NOMO-1 treated with dmso at 0.1 percent for 144 hours (cell line): ENCODE measurements around the gene IL25.
A peak's percentile ranks its signal among the peaks of the same experiment; 100 is the strongest.
"Not testable (repeated sequence)": the region's sequence is repeated elsewhere in the genome, so short reads cannot be mapped to it uniquely, and the experiment has no call there.

Source experiments
- DNase-seq: peaks from one replicate; lab custom pipeline; 2025; ENCODE audit not compliant: unreplicated experiment; lab: John Stamatoyannopoulos, UW

The IL25 gene

DNA sequence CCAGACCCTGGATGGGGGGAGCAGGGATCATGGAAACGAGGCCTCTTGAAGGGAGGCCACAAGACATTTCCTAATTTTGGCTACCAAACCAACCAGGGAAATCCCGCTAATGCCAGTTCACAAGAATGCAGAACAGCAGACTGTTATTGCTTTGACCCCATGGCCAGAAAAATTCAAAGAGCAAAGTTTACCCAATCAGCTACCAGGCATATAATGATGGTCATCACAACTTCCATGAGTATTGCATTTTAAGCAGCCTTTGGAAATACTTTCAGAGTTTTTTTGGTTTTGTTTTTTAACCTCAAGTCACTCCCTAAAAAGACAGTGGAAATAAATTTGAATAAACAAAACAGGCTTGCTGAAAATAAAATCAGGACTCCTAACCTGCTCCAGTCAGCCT lies at the start of gene IL25:
TSS of gene IL25 (plus strand) at position 301 of the 400 bp plus-strand sequence.
- DNase-seq, result no peak

DNA sequence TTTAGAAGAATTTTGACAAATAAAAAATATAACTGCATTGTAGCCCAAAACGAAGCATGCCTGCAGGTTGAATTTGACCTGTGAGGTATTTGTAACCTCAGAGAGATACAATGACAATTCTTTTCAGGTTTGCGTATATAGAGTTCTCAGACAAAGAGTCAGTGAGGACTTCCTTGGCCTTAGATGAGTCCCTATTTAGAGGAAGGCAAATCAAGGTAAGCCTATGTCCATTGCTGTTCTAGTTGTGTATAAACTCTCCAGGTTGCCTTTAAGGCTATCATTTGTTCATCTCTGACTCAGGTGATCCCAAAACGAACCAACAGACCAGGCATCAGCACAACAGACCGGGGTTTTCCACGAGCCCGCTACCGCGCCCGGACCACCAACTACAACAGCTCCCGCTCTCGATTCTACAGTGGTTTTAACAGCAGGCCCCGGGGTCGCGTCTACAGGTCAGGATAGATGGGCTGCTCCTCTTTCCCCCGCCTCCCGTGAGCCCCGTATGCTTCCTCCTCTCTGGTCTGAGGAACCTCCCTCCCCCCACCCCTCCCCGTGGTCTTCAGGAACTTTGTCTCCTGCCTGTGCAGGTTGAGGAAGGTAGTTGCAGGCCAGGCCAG lies 48.7 kb upstream of the IL25 start:
- no peak for DNase-seq

DNA sequence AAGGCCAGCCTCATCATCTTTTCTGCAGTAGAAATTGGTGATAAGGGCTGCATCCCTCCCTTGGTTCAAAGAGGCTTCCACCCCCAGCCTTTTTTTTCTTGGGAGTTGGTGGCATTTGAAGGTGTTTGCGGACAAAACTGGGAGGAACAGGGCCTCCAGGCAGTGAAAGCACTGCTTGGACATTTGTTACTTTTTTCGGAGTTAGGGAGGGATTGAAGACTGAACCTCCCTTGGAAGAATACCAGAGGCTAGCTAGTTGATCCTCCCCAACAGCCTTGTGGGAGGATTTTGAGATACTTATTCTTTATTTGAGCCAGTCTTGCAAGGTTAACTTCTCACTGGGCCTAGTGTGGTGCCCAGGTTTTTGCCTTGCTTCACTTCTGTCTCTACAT lies 48.2 kb upstream of the IL25 start:
- DNase-seq, result no peak

DNA sequence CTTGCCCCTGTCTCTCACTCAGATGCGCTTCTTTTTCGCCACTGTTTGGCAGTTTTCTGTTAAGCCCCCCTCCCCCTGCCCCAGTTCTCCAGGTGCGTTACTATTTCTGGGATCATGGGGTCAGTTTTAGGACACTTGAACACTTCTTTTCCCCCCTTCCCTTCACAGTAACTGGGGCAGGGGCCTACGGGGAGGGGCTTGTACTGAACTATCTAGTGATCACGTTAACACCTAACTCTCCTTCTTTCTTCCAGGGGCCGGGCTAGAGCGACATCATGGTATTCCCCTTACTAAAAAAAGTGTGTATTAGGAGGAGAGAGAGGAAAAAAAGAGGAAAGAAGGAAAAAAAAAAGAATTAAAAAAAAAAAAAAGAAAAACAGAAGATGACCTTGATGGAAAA lies 47.6 kb upstream of the IL25 start:
- no peak for DNase-seq

DNA sequence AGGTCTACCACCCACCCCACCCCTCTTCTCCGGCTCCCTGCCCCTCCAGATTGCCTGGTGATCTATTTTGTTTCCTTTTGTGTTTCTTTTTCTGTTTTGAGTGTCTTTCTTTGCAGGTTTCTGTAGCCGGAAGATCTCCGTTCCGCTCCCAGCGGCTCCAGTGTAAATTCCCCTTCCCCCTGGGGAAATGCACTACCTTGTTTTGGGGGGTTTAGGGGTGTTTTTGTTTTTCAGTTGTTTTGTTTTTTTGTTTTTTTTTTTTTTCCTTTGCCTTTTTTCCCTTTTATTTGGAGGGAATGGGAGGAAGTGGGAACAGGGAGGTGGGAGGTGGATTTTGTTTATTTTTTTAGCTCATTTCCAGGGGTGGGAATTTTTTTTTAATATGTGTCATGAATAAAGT lies 46.9 kb upstream of the IL25 start:
- DNase-seq, result not testable (repeated sequence)

DNA sequence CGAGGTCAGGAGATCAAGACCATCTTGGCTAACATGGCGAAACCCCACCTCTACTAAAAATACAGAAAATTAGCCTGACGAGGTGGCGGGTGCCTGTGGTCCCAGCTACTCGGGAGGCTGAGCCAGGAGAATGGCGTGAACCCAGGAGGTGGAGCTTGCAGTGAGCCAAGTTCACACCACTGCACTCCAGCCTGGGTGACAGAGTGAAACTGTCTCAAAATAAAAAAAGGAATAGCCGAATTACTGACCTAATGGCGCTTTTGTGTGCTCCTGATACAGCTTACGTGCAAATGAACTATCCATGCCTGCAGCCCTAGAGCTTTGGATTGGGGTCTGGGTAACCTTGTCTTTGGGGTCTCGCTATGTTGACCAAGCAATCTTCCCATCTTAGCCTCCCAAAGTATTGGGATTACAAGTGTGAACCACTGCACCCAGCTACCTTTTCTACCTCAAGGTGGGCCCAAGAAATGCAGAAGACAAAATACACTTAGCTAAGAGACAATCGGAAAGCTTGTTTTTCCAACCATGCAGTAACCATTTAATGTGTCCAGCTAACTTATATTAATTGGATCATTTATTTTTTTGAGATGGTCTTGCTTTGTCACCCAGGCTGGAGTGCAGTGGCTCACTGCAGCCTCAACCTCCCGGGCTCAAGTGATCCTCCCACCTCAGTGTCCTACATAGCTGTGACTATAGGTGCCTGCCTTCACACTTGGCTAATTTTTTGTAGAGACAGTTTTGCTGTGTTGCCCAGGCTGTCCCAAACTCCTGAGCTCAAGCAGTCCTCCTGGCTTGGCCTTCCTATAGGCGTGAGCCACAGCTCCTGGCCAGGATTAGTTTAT lies 45.9 kb upstream of the IL25 start:
- no peak for DNase-seq

DNA sequence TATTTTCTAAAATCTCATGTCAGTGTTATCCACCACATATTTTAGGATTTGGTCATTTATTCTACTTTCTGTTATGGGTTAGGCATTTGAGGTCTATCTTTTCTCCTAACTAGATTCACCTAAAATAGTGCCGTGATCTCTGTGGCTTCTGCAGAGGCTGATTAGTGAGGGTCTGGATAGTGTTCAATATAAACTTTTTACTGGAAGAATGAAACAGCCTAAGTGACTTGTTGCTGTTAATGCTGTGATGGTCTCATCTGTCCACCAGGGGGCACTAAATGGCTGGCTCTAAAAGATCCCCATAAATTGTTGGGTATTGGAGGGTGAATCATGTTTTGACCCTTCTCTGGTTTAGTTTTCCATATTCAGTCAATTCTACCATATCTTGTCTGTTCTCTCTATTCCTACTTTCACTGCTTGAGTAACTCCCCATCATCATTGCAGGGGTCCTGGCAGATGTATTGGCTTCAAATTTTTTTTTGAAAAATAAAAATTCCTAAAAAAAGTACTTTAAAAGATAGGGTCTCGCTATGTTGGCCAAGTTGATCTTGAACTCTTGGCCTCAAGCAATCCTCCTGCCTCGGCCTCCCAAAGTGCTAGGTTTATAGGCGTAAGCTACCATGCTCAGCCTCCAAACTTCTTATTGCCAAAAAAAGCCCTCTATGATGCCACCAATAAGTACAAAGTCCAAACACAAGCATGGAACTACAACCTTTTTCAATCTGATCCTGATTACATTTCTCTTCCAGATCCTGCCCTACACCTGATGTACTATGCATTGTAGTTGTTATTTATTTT lies 44.5 kb upstream of the IL25 start:
- DNase-seq, result peak; percentile 68

DNA sequence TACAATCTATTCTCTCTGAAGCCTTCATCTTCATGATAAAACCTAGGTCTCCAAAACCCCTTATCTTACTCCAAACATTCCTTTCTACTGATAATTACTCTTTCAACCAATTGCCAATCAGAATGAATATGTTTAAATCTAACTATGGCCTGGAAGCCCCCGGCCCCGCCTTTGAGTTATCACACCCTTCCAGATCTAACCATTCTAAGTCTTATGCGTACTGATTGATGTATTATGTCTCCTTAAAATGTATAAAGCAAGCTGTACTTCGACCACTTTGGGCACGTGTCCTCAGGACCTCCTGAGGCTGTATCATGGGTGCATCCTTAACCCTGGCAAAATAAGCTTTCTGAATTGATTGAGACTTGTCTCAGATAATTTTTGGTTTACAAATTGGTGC lies 37.0 kb upstream of the IL25 start:
- DNase-seq, result no peak

DNA sequence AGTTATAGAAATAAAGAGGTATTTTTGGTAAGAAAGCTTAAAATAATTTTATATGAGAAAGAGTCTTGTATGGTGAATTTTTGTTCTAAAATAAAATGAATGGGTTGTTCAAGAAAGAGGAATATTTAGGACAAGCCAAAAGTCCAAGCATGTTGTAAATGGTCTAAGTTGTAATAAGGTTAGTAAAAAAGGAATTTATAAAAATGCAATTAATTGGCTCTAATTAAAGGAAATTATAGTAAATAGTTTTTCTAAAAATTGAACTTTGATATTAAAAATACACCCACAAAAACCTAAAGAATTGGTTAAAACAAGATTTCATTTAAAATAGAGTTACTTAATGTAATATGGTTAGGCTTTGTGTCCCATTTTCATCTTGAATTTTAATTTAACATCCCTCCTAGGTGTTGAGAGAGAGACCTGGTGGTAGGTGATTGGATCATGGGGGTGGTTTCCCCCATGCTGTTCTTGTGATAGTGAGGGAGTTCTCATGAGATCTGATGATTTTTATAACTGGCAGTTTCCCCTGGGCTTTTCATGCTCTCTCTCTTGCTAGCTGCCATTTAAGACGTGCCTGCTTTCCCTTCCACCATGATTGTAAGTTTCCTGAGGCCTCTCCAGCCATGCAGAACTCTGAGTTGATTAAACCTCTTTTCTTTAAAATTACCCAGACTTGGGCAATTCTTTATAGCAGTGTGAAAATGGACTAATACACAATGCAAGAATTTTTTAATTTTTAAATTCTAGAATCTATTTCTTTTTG lies 32.9 kb upstream of the IL25 start:
- DNase-seq, result no peak

DNA sequence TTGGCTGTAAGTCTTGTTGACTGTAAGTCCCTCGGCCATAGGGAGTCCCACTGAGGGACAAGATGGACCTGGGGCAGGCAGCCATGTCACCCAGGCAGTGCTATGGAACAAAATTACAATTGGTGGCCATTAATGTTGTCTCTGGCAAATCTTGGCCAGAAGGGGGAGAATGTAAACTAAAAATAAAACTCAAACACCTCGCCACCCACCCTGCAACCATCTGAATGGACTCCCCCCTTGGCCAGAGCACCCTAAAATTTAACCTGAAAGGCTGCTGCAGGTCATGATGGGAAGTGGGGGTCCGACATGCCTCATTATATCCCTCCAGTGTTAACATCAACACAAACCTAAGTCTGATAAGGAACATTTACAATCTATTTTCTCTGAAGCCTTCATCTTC lies 28.1 kb upstream of the IL25 start:
- DNase-seq, result no peak

DNA sequence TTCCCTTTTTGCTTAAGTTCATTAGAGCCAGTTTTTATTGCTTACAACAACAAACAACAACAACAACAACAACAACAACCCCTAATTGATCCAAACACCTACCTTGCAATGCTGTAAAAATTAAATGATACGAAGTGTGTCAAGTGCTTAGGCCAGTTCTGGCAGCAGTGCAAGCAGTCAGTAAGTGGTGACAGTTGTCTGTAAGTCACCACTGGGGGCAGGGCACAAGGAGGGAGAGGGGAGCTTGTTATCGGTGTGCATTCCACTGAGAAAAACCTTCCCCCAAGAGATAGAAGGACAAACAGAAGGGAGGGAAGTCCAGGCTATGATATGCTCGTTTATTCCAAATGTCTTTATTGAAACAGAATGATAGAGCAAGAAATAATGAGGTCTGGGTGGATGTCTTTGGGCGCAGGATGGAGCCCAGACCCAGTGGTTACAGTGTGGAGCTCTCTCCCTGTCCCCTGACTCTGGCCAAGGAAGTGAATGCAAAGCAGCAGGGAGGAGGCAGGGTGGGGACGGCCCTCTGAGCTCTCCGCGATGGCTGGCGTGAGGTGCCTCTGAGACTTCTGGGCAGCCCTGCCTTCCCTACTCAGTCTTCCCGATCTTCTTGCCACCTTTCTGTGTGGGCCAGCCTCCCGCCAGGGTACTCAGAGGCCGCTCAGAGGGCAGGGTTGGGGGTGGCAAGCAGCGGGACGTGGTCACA lies 26.5 kb upstream of the IL25 start:
- DNase-seq, result no peak

DNA sequence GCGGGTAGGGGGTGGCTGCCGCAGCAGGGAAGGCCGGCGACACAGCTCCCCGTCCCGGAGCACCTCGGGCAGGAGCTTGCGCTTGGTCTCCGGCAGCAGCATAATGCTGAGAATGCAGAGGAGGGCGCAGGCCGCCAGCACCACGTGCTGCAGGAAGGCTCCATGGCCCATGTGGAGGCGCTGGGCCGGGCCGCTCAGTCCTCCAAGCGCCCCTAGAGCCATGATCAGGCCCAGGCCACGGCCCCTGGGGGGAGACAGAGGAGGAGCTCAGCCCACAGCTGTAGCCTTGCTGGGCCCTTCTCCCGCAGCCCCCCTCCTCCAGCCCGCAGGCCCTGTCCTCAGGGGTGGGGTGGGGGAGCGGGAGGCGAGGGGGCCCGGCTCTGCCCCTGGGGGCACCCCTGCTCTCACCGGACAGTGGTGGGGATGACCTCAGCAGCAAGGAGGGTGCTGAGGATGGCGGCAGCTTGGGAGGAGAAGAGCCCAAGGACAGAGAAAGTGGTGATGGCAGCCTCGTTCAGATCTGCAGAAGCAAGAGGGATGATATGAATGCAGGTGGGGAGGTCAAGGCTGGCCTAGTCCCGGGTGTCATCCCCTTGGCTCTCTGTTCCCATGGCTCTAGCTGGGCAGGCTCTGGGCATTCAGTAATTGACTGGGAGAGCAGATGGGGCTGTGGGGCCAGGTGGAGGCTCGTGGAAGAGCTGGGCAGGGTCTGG lies 25.8 kb upstream of the IL25 start:
- no peak for DNase-seq

DNA sequence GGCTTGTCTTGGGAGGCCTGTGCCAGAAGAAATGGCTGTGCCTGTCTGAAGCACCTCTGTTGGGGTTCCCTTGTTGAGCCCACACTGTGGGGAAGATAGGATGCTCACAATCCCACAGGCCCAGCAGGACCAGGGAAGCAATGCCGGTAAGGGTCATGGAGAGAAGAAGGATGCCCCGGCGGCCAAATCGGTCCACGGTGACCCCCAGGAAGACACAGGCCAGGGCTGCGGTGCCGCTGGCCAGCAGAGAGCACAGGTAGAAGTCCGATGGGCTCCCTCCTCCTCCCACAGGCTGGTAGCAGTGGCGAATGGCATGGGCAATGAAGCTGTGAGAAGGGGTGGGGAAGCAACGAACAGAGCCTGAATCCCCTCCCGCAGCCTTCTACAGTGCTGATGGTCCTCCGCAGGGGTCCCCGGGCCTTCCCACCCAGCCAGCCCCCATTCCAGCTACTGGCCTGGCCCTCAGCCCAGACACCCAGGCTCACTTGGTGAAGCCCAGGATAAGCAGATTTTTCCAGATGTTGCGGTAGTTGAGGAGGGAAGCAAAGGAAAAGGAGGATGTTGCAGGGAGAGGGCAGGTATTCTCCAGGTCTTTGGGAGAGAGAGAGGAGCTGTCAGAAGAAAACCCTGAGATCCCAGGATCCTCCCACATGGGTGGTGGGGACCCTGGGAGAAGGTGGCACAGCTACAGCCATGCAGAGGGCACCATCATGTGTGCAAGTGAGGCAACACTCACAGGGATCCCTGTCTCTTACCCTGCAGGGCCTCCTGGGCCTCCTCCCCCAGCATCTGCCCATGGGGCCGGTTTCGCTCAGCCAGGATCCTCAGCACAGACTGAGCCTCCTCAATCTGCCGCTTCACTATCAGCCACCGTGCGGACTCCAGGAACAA lies 25.0 kb upstream of the IL25 start:
- DNase-seq, result no peak

DNA sequence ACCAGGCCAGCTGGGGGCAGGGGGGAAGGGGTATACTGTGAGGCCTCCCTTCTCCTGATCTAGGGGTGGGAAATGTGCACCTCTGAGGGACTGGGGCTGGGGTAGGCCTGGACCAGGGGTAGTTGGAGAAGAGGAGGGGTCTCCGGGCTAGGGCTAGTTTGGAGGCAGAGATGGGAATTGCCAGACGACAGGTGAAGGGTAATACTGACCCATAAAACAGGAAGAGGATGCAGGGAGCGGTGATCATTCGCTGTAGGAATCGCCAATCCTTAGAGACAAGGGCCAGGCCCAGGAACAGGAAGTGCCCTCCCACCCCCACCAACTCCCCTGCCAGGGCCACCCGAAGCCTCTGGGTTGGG lies 24.3 kb upstream of the IL25 start:
- DNase-seq, result no peak

DNA sequence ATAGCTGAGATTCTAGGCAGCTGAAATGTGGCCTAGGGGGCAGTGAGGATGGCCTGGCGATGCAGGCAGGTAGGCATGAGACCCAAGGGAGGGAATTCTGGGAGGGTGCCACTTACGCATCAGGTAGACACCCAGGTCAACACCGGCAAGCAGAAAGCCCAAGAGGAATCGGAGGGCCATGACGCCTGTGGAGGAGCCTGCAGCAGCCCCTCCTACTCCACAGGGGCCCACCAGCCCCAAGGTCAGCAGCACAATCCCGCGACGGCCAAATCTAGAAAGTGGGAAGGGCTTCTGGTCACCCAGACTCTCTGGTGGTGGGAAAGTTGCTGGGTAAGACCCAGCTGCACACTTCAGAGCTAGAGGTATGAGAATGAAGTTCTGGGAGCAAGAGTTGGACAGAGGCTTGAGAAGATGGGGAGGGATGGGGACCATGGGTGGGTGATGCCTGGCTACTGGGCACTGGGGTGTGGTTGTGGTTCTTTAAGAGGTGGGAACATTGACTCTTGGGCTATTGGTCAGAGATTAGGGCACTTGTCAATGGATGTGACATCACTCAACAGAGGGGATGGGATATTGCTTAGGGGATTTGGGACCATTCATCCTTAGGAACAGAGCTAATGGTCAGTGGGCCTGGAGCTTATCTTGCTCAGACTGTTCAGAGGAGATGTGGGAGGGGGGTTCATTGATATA lies 23.3 kb upstream of the IL25 start:
- no peak for DNase-seq

DNA sequence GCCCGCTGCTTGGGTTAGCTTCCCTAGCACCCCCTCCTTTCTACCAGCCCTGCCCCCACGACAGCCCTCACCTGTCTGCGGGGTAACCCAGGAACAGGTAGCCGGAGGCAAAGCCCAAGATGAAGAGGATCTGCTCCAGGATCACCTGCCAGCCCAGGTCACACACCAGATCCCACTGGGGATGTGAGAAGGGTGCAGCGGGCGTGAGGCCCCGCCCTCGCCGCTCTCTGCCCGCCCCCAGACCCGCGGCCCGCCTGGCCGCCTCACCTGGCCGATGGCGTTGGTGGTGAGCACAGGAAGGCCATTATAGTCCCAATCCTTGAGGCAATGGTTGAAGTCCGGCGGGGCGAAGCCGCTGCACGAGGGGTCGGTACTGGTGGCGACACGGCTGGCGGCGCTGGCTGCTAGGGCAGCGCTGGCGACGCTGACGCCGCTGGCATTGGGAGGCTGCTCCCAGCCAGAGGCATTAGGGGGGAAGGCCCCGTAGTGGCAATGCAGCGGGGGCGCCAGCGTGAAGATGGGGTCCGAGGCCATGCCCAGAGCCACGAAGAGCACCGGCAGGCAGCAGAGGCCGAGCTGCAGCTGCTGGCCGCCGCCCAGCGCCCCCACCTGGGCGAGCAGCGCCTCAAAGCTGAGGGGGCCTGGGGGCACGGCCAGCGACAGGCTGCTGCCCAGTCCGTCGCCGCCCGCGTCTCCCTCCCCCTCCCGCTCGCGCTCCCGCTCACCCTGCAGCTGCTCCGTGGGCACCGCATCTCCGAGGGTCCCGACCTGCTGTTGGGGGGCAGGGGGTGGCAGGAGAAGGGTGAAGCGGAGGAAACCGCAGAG lies 20.7 kb upstream of the IL25 start:
- DNase-seq, result no peak
